SH-SY5Y (cell line): ENCODE measurements around the gene COBL.

Experiments
- GATA2 ChIP-seq: IDR thresholded peaks from 2 replicates; pipeline ENCODE4 v1.6.1; 2011; ENCODE audit warnings: mild to moderate bottlenecking, low read depth, low read length
- GATA3 ChIP-seq: IDR thresholded peaks from 2 replicates; pipeline ENCODE4 v1.6.1; 2011; ENCODE audit warnings: low read depth, mild to moderate bottlenecking, low read length, moderate library complexity

GRCh38 chr7:51344406-51345138, 28.0 kb upstream of the COBL start:
- TF ChIP-seq GATA3 (no peak), GATA2 (no peak)
